Mesothelial cell of epicardium (in vitro differentiated cells): ENCODE data around the gene KCNT1. TPM values are rescaled to one million over a fixed set of nuclear protein-coding genes. Genes with fewer than 3 reads are reported as not detected.
"Not testable (repeated sequence)": the region's sequence is repeated elsewhere in the genome, so short reads cannot be mapped to it uniquely, and the experiment has no call there.

Experiments
- DNase-seq, 2 experiments: peaks; one replicate each; pipeline ENCODE4 v3.0.0; 2021; ENCODE audit warnings: low spot score in 2 of 2; ENCODE audit not compliant: unreplicated experiment in 2 of 2
- H3K27ac Mint-ChIP-seq: 2 replicates; pipeline ENCODE4 v1.8.0; 2021; ENCODE audit warnings: mixed read lengths
- H3K27me3 Mint-ChIP-seq: 2 replicates; pipeline ENCODE4 v1.8.0; 2021; ENCODE audit warnings: low read depth, mixed read lengths
- H3K36me3 Mint-ChIP-seq: 2 replicates; pipeline ENCODE4 v1.8.0; 2021; ENCODE audit warnings: mixed read lengths
- H3K4me1 Mint-ChIP-seq: 2 replicates; pipeline ENCODE4 v1.8.0; 2021; ENCODE audit warnings: mixed read lengths
- H3K4me3 Mint-ChIP-seq: 2 replicates; pipeline ENCODE4 v1.8.0; 2021; ENCODE audit warnings: mild to moderate bottlenecking, moderate library complexity, mixed read lengths
- H3K9me3 Mint-ChIP-seq: 2 replicates; pipeline ENCODE4 v1.8.0; 2021; ENCODE audit warnings: mixed read lengths
- total RNA-seq: library from RNA; stranded (reverse); gene quantifications from 3 replicates; pipeline ENCODE4 v1.2.1, GENCODE V29; 2021
- TF ChIP-seq, protein P1 (sequence below): fragments of 200-600 bp; sonication (generic); IDR thresholded peaks from one replicate; pipeline ENCODE4 v1.5.0; 2021; ENCODE audit warnings: antibody characterized with exemption; ENCODE audit not compliant: unreplicated experiment

Gene KCNT1
- total RNA-seq, 1 donor from 2014 or later: not detected

DNA sequence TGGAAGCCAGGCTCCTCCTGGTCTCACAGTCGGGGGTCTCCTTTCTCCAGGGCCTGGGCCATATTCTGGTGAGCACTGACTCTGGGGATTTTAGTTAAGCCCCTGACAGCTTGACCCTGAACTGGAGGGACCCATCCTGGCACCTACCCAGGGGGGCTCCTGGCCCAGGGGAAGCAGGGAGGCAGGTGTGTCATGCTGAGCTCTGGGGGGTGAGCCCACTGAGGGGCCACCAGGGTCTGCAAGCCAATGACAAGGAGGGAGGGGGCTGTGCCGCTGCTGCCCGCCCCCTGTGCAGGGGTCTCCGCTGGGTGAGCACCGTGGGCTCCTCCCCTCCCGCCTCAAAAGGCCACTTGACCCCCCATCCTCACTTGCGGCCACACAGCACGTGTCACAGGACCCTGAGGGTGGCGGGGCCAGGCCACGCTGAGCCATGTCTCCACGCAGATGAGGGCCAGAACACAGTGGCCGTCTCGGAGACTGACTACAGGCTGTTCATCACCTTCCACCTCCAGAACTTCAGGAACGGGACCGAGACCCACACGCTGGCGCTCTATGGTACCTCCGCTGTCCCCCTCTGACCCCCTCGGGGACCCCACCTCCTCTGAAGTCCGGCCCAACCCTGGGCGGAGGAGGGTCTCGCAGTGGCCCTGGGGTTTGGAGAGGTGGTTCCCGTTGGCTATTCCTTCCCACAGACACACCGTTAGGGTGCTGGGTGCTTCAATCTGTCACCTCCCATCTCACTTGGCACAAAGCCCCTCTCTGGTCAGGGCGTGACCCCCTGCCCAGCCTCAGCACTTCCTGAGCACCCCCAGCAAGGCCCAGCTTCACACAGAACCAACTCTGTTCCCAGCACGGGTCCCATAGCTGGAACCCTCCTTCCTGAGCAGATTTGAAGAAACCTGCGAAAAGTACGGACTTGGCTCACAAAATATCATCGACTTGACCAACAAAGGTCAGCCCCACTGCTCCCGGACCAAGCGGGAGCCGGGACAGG is 36.9 kb upstream of the KCNT1 start:
- Mint-ChIP-seq H3K27me3 (peaks cover 6% of the 10 kb centered on the region), H3K27ac (no peak overlapping the region), H3K9me3 (peaks cover 9% of the 10 kb centered on the region), H3K4me1 (peaks cover 27% of the 10 kb centered on the region), H3K36me3 (peaks cover 2% of the 10 kb centered on the region), H3K4me3 (no peak overlapping the region)
- no peak for DNase-seq
- TF ChIP-seq, protein P1, sequence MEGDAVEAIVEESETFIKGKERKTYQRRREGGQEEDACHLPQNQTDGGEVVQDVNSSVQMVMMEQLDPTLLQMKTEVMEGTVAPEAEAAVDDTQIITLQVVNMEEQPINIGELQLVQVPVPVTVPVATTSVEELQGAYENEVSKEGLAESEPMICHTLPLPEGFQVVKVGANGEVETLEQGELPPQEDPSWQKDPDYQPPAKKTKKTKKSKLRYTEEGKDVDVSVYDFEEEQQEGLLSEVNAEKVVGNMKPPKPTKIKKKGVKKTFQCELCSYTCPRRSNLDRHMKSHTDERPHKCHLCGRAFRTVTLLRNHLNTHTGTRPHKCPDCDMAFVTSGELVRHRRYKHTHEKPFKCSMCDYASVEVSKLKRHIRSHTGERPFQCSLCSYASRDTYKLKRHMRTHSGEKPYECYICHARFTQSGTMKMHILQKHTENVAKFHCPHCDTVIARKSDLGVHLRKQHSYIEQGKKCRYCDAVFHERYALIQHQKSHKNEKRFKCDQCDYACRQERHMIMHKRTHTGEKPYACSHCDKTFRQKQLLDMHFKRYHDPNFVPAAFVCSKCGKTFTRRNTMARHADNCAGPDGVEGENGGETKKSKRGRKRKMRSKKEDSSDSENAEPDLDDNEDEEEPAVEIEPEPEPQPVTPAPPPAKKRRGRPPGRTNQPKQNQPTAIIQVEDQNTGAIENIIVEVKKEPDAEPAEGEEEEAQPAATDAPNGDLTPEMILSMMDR: no peak

DNA sequence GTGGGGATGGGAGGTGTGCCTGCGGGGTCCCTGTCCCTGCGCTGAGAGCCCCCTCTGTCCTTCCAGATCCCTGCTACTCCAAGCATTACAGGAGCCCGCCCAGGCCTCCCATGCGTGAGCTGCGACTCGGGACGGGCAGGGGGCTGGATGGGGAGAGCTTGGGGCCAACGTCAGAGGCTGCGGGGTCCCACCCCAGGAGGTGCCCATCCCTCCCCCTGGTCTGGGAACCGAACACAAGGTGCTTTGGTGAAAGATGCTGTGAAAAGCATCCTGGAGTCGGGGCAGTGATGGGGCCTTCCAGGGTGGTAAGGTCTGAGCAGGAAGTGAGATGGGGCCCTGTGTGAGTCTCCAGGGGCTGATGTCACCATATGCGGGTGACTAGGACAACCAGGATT is 36.2 kb upstream of the KCNT1 start:
- Mint-ChIP-seq H3K4me3 (no peak overlapping the region), H3K27me3 (peaks cover 6% of the 10 kb centered on the region), H3K36me3 (peaks cover 2% of the 10 kb centered on the region), H3K4me1 (peaks cover 27% of the 10 kb centered on the region), H3K27ac (no peak overlapping the region), H3K9me3 (peaks cover 9% of the 10 kb centered on the region)
- TF ChIP-seq, protein P1: no peak
- DNase-seq: no peak

DNA sequence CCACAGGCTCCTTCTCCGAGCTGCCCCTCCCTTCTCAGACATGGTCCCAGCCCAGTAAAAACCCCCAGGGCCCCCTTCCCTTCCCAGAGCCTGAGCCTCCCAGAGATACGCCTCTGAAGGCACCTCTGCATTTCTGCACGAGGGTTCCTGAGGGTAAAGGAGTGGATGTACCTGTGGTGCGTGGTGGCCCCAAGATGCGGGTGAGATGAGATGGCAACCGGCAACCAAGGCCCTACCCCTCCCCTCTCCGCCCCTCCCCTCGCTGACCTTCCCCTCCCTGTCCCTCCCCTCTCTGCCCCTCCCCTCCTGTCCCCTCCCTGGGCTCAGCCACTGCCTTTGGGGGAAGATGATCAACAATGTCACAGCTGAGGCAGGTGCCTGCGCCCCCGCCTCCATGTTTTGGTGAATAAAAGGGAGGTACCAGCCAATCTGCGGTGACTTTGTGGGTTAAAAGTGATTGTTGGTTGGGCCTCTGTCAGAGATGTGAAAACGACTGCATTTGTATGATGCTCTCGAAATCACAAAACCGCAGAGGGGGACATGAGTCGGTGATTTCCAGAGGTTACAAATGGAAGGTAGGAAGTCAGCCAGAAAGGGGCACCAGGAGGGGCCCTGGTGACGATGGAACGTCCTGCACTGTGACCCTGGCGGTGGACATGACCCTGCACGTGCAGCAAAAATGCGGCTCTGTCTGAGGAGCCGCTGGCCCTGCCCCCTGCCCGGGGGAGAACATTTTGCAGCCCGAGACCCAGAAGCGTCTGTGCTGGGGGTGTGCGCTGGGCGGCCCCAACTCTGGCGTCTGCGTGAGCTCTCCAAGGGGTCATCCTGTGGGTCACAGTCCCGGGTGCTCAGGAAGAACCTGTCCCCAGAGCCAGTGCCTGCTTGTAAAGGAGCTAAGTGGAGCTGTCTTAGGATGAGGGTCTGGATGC is 35.2 kb upstream of the KCNT1 start:
- H3K36me3 Mint-ChIP-seq: peaks cover 2% of the 10 kb centered on the region
- no peak overlapping the region for H3K4me3 Mint-ChIP-seq
- H3K27ac Mint-ChIP-seq: no peak overlapping the region
- peaks cover 6% of the 10 kb centered on the region for H3K27me3 Mint-ChIP-seq
- no peak for DNase-seq
- peaks cover 26% of the 10 kb centered on the region for H3K4me1 Mint-ChIP-seq
- peaks cover 9% of the 10 kb centered on the region for H3K9me3 Mint-ChIP-seq
- TF ChIP-seq, protein P1: no peak

DNA sequence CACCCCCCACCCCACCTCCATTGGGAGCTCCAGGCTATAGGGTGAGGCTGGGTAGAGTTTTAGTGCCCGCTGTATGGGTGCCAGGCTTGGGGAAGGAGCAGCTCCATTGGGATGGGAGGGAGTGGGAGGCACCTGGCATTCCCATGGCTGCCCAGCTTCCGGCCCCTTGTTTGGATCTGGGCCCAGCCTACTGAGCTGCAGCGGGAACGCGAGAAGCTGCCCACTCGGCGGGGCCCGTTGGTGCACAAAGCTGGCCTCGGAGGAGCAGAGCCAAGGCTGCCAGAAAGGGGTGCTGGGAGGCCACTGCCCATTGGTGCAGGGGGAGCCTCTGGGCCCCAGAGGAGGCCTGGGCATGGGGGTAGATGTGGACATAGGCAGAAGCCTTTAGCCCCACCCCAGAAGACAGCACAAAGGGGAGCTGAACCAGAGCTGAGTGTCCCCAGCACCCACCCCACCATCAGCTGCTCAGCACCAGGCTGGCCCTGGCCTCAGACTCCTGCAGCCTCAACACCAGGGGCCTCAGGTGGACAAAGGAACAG is 34.5 kb upstream of the KCNT1 start:
- TF ChIP-seq, protein P1: no peak
- Mint-ChIP-seq H3K9me3 (peaks cover 9% of the 10 kb centered on the region), H3K4me3 (no peak overlapping the region), H3K27me3 (peaks cover 11% of the 10 kb centered on the region), H3K4me1 (peaks cover 19% of the 10 kb centered on the region), H3K27ac (no peak overlapping the region), H3K36me3 (peaks cover 2% of the 10 kb centered on the region)
- DNase-seq: no peak

DNA sequence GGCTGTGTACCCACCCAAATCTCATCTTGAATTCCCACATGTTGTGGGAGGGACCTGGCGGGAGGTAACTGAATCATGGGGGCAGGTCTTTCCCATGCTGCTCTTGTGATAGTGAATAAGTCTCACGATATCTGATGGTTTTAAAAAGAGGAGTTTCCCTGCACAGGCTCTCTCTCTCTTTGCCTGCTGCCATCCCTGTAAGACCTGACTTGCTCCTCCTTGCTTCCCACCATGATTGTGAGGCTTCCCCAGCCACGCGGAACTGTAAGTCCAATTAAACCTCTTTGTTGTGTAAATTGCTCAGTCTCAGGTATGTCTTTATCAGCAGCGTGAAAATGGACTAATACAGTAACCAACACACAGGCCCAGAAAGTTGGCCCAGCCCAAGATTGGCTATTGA is 33.0 kb upstream of the KCNT1 start:
- not testable (repeated sequence) for H3K4me3 Mint-ChIP-seq, H3K36me3 Mint-ChIP-seq, H3K9me3 Mint-ChIP-seq, DNase-seq, H3K27ac Mint-ChIP-seq
- Mint-ChIP-seq H3K27me3 (peaks cover 19% of the 10 kb centered on the region), H3K4me1 (peaks cover 13% of the 10 kb centered on the region)
